GM19023 (cell line): ENCODE measurements around the gene PFN1.

Experiments used
- ATAC-seq: cut with Tn5 transposase; IDR thresholded peaks from one replicate; pipeline ENCODE4 v1.9.1; 2021; ENCODE audit warnings: mild to moderate bottlenecking, moderate library complexity; ENCODE audit not compliant: unreplicated experiment

Gene PFN1

DNA sequence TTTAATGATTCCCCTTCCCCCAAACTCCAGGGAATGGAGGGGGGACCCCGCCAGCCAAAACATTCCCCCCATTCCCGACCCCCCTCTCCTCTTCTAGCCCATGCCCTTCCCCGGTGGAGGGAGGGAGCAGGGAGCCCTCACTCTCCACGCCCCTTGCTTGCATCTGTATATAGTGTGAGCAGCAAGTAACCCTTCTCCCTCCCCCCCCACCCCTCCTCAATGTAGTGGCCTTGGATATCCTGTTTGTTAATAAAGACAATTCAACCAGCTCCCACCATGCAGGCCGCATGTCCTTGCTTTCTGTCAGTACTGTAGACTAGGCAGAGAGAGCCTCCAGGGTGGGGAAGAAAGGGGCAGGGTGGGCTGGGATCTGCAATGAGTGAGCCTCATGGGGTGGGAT is 50.5 kb downstream of the PFN1 start:
- no peak for ATAC-seq

DNA sequence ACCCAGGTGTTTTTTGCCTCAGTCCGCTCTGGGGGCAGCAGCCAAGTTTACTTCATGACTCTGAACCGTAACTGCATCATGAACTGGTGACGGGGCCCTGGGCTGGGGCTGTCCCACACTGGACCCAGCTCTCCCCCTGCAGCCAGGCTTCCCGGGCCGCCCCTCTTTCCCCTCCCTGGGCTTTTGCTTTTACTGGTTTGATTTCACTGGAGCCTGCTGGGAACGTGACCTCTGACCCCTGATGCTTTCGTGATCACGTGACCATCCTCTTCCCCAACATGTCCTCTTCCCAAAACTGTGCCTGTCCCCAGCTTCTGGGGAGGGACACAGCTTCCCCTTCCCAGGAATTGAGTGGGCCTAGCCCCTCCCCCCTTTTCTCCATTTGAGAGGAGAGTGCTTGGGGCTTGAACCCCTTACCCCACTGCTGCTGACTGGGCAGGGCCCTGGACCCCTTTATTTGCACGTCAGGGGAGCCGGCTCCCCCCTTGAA is 51.1 kb downstream of the PFN1 start:
- no peak for ATAC-seq

DNA sequence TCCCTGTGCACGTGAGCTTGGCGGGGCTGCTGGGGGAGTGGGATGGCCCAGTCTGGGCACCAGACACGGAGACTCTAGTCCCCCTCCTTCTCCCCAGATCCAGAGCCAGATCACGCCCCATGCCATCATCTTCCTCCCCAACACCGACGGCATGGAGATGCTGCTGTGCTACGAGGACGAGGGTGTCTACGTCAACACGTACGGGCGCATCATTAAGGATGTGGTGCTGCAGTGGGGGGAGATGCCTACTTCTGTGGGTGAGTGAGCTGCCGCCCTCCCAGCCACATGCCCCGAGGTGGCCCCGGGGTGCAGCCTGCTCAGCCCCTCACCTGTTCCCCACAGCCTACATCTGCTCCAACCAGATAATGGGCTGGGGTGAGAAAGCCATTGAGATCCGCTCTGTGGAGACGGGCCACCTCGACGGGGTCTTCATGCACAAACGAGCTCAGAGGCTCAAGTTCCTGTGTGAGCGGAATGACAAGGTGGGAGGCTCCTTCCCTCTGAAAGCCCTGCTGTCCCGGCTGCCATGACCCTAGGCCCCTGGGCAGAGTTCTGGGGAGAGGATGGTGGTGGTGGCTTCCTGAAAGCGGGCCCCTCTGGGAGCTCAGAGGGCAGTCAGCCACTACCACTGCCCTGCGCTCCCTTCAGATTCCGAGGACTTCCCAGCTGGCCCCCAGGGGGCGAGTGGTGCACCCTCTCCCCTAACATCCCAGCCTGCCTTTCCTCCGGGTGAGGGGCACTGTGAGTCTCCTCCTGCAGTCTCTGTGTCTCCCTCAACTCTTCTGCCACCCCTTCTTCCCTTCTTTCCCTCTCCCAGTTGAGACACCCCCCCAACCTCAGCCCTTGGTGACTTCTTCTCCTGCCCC is 51.8 kb downstream of the PFN1 start:
- ATAC-seq: no peak

DNA sequence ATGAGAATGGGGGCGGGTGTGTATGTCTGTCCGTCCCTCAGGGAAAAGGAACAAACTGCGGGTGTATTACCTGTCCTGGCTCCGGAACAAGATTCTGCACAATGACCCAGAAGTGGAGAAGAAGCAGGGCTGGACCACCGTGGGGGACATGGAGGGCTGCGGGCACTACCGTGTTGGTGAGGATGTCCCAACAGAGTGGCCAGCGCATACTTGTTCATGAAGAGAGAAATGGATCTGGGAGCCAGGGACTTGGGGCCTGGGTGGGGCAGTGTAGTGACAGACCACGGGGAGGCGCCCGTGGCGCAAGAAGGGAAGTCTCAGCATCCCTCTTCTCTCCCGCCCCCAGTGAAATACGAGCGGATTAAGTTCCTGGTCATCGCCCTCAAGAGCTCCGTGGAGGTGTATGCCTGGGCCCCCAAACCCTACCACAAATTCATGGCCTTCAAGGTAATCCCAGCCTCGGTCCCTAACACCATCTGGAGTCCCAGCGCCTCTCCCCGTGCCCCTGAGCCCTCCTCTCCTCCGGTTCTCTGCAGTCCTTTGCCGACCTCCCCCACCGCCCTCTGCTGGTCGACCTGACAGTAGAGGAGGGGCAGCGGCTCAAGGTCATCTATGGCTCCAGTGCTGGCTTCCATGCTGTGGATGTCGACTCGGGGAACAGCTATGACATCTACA is 52.5 kb downstream of the PFN1 start:
- no peak for ATAC-seq
